Tibial nerve (tissue), 3 donors: ENCODE data around the gene PAK4.

Experiments
- POLR2A ChIP-seq, 2 donors: fragments of 450-650 bp; IDR thresholded peaks; one replicate each; pipeline ENCODE4 v1.6.1; 2017; ENCODE audit warnings: antibody characterized with exemption in 2 of 2, mild to moderate bottlenecking in 2 of 2, moderate library complexity in 2 of 2
- TF ChIP-seq, protein P1 (sequence below), 5 experiments: fragments of 200-600 bp in 3 of 5; fragments of 450-650 bp in 2 of 5; sonication (generic) in 3 of 5; IDR thresholded peaks; one replicate each; pipeline ENCODE4 v1.5.1; 2016 to 2019; ENCODE audit warnings: antibody characterized with exemption in 5 of 5, mild to moderate bottlenecking in 3 of 5, moderate library complexity in 2 of 5

DNA sequence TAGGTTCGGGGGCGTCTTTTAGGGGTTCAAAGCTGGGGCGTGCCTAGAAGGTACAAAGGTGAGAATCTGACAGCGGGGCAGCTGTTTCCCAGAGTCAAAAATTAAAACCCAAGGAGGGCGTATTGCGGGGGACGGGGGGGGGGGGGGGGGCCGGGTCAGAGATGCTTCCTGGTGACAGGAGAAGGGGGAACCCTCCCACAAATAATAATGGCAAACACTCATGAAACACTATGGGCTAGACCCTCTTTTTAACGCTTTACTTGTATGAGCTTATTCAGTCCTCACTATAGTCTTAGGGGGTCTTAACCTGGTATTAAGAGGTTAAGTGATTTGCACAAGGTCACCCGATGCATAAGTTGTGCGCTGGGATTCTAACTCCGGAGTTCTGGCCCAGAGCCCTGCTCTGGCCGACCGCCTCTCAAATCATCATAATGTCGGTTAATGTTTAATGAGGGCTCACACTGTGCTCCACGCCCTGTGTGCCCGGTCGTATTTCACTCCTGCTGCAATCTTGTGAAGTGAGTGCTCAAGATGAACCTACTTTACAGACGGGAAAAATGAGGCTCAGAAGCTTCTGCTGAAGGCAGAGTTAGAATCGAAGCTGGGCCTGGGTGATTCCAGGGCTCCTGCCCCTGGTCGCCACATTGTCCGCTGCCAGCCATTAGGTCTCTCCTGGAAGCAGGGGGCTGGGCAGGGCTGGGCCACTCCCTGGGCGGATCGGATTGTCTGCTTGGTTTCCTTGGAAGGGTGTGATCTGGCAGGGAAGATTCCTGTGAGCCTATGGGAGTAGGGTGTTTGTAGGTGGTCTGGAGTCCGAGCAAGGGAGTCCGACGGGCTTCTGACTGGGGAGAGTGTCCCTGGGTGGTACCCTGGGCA is 964 bp downstream of the PAK4 start:
- TF ChIP-seq, protein P1, sequence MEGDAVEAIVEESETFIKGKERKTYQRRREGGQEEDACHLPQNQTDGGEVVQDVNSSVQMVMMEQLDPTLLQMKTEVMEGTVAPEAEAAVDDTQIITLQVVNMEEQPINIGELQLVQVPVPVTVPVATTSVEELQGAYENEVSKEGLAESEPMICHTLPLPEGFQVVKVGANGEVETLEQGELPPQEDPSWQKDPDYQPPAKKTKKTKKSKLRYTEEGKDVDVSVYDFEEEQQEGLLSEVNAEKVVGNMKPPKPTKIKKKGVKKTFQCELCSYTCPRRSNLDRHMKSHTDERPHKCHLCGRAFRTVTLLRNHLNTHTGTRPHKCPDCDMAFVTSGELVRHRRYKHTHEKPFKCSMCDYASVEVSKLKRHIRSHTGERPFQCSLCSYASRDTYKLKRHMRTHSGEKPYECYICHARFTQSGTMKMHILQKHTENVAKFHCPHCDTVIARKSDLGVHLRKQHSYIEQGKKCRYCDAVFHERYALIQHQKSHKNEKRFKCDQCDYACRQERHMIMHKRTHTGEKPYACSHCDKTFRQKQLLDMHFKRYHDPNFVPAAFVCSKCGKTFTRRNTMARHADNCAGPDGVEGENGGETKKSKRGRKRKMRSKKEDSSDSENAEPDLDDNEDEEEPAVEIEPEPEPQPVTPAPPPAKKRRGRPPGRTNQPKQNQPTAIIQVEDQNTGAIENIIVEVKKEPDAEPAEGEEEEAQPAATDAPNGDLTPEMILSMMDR (IDR thresholded peaks at IDR 0.05) = no peak
- TF ChIP-seq POLR2A (IDR thresholded peaks at IDR 0.05) = no peak
